Fibroblast of mammary gland (primary cell): Measurements from ENCODE around the gene CEBPB.
"Not testable (repeated sequence)": the region's sequence is repeated elsewhere in the genome, so short reads cannot be mapped to it uniquely, and the experiment has no call there.

ENCODE experiments used
- DNase-seq: peaks from one replicate; pipeline ENCODE4 v3.0.0-alpha.2; 2010; ENCODE audit warnings: low read depth
- H3K4me3 ChIP-seq: 2 replicates; pipeline ENCODE4 v1.5.1; 2011; ENCODE audit warnings: low read depth, mild to moderate bottlenecking, low read length, moderate library complexity; ENCODE audit not compliant: control insufficient read depth
- TF ChIP-seq, protein P1 (sequence below): conservative IDR thresholded peaks from 2 replicates; pipeline ENCODE4 v1.5.1; 2011; ENCODE audit warnings: low read depth, low read length, inconsistent platforms; ENCODE audit not compliant: control insufficient read depth, insufficient read depth

Gene CEBPB

DNA sequence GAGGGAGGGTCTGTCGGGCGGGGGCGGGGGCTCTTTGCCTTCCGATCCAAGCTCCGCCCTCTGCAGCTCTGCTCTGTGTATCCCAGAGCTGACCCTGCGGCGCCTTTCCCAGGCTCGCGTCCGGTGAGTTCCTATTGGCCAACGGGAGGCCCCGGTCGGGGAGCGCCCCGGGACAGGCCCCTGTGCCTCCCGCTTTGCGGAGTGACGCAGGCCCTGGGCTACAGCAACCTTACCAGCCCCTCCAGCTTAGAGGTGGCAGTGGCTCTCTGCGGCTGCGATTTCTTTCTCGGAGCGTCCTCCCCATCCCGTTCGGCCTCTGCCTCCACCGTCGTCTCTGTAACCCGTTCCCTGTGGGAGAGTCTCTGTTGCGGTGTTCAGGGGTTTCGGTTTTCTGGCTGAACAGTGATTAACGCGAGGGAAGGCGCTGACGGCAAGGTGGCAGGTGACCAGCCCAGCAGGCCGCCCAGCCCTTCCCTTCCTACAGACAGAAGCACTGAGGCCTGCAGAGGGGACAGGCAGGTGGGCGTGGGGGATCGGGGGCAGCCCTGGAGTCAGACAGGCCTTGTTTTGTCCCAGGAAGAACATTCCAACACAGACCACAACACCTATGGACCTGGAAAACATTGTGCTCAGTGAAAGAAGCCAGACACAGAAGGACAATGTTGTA is 18.1 kb upstream of the CEBPB start:
- TF ChIP-seq, protein P1, sequence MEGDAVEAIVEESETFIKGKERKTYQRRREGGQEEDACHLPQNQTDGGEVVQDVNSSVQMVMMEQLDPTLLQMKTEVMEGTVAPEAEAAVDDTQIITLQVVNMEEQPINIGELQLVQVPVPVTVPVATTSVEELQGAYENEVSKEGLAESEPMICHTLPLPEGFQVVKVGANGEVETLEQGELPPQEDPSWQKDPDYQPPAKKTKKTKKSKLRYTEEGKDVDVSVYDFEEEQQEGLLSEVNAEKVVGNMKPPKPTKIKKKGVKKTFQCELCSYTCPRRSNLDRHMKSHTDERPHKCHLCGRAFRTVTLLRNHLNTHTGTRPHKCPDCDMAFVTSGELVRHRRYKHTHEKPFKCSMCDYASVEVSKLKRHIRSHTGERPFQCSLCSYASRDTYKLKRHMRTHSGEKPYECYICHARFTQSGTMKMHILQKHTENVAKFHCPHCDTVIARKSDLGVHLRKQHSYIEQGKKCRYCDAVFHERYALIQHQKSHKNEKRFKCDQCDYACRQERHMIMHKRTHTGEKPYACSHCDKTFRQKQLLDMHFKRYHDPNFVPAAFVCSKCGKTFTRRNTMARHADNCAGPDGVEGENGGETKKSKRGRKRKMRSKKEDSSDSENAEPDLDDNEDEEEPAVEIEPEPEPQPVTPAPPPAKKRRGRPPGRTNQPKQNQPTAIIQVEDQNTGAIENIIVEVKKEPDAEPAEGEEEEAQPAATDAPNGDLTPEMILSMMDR: no peak
- H3K4me3 ChIP-seq: peak overlapping the region; percentile 62
- peak; percentile 77 for DNase-seq

DNA sequence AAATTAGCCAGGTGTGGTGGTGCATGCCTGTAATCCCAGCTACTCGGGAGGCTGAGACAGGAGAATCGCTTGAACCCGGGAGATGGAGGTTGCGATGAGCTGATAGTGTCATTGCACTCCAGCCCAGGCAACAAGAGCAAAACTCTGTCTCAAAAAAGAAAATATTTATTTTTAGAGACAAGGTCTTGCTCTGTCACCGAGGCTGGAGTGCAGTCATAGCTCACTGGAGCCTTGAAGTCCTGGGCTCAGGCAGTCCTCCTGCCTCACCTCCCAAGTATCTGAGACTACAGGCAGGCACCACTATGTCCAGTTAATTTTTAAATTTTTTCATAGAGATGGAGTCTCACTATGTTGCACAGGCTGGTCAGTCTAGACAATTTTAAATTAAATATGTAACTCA is 16.2 kb upstream of the CEBPB start:
- TF ChIP-seq, protein P1: no peak
- no peak overlapping the region for H3K4me3 ChIP-seq
- no peak for DNase-seq

- no peak overlapping the region for H3K4me3 ChIP-seq
- no peak for DNase-seq
- TF ChIP-seq, protein P1: no peak
Observed at GRCh38 chr20:50175938-50176933, 14.4 kb upstream of the CEBPB start.

GRCh38 chr20:50178672-50179071 is 12.0 kb upstream of the CEBPB start:
- not testable (repeated sequence) for DNase-seq, H3K4me3 ChIP-seq

- no peak for DNase-seq
- no peak overlapping the region for H3K4me3 ChIP-seq
- TF ChIP-seq, protein P1: no peak
Observed at GRCh38 chr20:50181344-50181743, 9.3 kb upstream of the CEBPB start.

DNA sequence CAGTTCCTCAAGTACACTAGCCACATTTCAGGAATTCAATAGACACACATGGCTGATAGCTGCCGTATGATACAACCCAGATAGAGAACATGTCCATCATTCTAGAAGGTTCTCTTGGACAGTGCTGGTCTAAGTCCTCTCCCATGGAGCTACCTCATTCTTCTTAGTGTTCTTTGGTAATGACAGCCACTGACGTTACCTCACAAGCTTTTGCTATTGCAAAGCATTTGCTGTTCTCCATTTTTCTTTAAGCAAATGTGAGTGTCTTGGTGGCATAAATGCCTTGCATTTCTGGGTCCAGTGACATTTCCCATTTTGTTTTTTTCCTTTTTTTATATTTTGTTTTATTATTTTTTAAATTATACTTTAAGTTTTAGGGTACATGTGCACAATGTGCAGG is 8.3 kb upstream of the CEBPB start:
- TF ChIP-seq, protein P1: no peak
- no peak overlapping the region for H3K4me3 ChIP-seq
- no peak for DNase-seq

GRCh38 chr20:50185426-50185825 is 5.2 kb upstream of the CEBPB start:
- no peak overlapping the region for H3K4me3 ChIP-seq
- no peak for DNase-seq
- TF ChIP-seq, protein P1: no peak
